ENCODE measurements around the gene EFHC1.
A peak's percentile ranks its signal among the peaks of the same experiment; 100 is the strongest.
"Not testable (repeated sequence)": the region's sequence is repeated elsewhere in the genome, so short reads cannot be mapped to it uniquely, and the experiment has no call there.

EFHC1 gene

DNA sequence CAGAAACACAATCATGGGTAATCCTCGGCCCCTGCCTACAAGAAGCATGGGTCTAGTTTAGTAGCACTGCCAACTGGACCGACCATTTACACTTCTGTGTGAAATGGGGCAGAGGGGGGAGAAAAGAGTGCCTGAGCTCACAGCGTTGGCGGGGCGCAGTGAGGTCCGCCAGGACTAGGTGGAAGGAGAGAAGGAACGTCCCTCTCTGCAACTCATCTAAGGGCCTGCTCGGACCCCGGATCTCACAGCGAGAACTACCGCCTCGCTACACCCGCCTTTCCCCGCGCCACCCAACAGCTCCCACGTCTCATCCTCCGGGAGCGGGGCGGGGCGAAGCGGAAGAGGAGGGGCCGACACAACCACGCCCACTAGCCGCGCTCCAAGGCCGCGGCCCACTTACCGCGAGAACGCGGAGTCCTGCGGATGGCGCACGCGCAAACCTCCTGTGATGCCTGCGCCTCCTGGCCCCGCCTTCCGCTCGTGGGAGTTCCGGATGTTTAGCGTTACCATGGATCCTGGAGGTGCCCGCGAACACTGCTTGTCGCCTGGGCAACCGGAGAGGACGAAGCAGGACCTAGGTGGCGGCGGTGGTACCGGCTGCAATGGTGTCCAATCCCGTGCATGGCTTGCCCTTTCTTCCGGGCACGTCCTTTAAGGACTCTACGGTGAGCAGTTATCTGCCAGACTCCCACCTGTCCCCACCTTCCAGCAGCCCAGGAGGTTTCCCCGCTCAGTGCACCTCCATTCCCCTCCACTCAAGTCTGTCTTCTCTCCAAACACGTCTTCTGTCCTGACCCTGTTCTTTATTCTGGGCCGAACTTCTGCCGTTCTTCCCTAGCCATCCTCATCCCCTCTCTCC, at the start of gene EFHC1:
EFHC1 (plus strand) TSS at position 534 of the 859 bp plus-strand sequence; CDS start at position 603, 69 bp downstream.
- peak; percentile 97 for DNase-seq

DNA sequence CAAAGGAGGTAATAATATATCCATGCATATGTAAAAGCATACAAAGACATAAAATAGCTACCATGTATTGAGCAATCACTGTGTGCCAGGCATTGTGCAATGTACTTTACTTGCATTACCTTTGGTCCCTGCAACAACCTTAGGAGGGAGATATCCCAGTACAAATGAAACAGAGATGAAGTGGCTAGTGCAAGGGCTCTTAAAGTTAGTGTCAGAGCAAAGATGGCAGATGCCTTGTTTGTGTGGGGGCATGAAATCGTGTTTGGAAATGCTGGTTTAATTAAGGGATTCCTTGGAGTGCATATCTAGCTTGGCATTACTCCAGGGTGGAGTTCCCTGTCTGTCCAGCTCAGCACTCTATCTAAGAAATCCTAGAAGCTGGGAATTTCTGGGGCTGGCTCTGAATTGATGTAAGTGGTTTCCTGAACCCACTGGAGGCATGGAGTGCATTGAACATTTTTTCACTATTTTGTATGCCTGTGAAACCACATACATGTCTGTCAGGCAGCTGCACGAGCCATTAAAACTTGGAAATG, 48.4 kb upstream of the EFHC1 start:
- DNase-seq = no peak

DNA sequence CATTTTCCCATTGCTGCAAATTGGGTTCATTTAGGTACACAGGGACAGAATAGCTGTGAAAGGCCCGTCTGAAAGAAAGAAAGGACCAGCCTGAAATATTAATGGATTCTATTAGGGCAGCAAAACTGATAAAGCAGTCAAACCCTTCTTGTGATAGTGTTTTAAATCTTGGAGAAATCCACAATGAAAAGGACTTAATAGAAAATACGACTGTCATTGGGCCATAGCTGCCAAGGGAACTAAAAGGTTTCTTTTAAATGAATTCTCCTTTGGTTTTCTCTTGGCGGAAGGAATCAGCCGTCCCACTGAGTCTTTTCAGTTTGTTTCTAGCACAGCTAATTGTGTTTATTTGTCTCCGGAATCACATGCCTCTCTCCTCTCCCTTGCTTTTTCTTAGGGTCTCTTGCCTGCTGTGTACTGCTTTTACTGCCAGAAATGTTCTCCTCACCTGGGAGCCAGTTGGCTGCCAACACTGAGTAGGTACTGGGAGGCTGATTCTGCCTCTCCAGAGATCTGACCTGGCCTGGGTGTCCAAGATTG, 46.9 kb upstream of the EFHC1 start:
- DNase-seq = no peak

DNA sequence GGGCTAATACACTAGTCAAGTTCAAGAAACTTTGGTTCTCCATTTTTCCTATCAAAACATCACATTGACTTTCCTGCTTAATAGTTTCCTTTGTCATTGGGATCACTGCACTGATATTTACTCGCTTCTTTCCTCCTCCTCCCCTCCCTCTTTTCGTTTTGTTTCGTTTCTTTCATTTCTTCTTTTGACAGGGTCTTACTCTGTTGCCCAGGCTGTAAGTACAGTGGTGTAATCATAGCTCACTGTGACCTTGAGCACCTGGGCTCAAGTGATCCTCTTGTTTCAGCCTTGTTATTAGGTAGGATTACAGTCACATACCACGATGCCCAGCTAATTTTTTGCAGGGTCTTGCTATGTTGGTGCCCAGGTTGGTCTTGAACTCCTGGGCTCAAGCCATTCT, 45.9 kb upstream of the EFHC1 start:
- DNase-seq = no peak

- no peak for DNase-seq
These were observed 44.2 kb upstream of the EFHC1 start for GRCh38 chr6:52375780-52376556.

DNA sequence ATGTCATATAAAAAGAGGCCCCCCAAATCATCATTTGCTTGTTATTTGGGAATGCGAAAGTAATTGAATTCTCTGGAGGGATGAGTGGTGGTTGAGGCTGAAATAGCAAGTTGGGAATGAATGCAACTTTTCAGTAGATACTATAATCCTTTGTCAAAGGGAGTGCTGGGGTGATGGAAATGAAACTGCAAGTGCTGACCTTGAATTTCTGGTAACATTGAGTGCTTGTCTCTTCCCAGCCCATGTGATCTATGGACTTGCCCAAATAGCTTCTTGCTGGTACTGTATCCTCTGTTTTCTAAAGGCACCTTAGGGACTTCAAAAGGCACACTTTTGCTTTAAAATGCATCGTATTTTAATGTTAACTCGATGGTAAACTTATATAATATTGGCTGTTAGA, 43.4 kb upstream of the EFHC1 start:
- no peak for DNase-seq

DNA sequence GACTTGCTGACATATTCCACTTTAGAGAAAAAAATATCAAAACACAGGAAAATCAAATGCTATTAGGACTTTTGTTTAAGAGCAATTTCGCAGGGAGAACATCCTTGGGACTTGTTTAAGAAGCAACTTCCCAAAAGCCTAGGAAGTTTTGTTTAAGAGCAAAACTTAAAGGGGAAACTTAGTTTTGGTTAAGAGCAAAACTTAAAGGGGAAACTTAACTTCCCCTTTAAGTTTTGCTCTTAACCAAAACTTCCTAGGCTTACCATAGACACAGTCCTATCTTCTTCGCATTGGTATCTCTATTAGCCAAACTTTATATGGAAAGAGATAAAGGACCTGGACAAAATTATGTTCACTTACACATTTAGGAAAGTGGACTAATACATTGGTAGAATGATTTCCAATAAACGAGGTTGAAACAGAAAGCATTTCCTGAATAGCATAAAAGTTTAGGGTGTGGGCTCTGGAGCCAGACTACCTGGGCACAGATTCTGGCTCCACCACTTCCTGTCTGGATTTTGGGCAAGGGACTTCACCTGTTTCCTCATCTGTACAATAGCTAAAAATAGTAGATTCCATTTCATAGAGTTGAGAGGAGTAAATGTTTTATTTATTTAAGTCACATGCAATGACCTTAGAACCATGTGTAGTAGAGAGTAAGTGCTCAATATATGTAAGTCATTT, 42.5 kb upstream of the EFHC1 start:
- no peak for DNase-seq

DNA sequence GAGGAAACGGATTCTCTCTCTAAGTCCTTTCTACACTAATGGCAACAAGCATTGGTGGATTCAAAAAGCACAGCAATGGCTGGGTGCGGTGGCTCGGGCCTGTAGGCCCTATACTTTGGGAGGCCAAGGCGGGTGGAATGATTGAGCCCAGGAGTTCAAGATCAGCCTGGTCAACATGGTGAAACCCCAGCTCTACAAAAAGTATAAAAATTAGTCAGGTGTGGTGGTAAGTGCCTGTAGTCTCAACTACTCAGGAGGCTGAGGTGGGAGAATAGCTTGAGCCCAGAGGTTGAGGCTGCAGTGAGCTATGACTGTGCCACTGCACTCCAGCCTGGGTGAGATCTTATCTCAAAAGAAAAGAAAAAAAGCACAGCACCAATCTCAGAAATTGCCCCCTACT, 38.9 kb upstream of the EFHC1 start:
- DNase-seq = no peak

DNA sequence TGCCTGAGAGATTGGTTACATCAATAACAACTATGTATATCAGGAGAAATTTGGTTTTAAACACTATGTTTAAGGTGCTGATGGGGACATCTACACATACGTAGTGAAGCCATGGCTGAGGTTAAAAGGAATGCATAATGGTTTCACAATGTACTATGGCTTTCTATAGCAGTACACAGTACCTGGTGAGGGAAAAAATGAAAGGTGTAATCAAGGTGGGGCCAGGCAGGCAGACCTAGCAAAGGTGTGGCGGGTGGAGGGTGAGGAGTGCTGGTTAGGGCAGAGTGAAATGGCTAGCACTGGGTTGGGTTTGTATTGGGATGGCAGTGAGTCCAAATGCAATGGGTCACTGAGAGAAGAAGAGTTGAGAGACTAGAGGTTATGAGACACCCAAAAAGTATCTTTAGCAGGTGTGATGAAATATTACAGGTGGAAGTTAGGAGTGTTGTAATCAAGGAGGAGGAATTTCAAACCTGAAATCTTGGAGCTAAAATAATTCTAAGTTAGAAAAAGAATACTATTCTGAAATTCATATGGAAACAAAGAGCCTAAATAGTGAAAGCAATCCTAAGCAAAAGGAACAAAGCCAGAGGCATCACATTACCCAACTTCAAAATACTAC, 35.9 kb upstream of the EFHC1 start:
- no peak for DNase-seq

- no peak for DNase-seq
These were observed 35.1 kb upstream of the EFHC1 start for GRCh38 chr6:52385074-52385473.

- DNase-seq = not testable (repeated sequence)
These were observed 32.0 kb upstream of the EFHC1 start for GRCh38 chr6:52388119-52388518.

DNA sequence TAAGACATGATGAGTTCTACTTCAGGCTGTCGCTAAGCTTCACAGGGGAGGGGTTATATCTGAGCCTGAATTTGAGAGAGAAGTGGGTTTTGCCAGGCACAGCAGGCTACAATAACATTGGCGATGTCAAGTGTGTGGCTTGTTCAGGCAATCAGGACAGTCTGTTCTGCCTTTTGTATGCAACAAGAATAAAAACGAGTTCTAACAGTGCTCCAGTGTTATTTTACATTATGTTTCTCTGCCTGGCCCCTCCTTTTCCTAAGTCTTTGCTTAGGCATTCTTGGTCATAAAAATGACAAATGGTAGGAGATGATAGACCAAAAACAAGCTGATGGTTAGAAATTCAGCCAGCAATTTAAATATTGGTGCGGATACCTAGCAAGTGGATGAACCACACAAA, 31.4 kb upstream of the EFHC1 start:
- no peak for DNase-seq

GRCh38 chr6:52389264-52389625, 30.9 kb upstream of the EFHC1 start:
- no peak for DNase-seq

DNA sequence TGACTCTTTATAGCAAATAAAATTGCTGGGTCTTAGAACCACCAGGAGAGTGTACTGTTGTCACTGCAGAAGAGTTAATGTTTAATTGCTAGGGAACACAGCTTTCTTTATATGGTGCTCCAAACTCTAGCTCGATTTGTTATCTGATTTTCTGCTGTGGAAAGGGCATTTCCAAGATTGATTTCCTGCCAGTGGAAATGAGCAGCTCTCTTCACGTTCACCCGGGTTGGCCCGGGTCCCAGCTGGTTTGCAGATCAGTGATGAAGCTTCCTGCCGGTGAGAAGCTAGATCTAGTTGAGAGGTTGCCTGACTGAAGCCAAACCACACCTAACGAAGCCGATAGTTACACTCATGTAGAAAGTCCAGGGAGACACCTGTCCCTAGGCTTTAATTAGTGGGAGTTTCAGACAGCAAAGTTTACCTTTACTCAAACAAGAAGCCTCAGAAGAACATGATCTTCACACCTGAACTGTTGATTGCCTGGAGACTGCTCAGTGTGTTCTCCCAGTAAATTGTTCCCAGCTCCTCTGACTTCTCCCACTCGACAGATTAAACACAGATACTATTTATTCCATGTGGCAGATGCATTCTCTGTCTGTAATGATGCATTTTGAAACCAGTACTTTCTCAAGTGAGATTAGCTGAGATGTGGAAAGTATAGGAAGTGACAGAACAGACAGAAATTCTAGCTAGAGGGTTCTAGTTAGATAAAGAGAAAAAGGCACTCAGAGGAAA, 30.3 kb upstream of the EFHC1 start:
- DNase-seq = no peak

- DNase-seq = no peak
These were observed 29.8 kb upstream of the EFHC1 start for GRCh38 chr6:52390361-52390727.

GRCh38 chr6:52391599-52391998, 28.5 kb upstream of the EFHC1 start:
- DNase-seq = no peak

- no peak for DNase-seq
These were observed 27.2 kb upstream of the EFHC1 start for GRCh38 chr6:52392944-52393343.

DNA sequence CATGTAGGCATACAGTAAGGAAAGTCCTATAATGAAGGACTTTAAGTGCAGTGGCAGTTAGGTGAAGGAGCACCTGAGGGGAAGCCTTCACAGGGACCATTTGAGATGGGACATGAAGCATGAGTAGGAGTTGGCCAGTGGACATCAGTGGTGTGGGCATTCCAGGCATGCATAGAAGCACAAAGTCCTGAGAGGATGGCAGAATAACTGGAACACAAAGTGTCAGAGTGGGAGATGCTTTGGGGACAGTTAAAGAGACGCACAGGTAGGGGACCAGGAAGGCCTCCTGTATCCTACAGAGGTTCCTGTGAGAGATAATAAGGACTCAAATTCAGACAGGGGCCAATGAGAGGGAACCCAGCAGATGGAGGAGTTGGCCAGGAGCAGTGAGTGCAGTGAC, 26.4 kb upstream of the EFHC1 start:
- no peak for DNase-seq

- DNase-seq = no peak
These were observed 25.9 kb upstream of the EFHC1 start for GRCh38 chr6:52394251-52394666.

GRCh38 chr6:52395969-52396368, 24.2 kb upstream of the EFHC1 start:
- DNase-seq = no peak

GRCh38 chr6:52399511-52400312, 20.4 kb upstream of the EFHC1 start:
- no peak for DNase-seq

Measured in NCI-H2171 (cell line).